ENCODE data around the gene SYNPO2. TPM values are rescaled to one million over a fixed set of nuclear protein-coding genes. Genes with fewer than 3 reads are reported as not detected.
A peak's percentile ranks its signal among the peaks of the same experiment; 100 is the strongest.
"Not testable (repeated sequence)": the region's sequence is repeated elsewhere in the genome, so short reads cannot be mapped to it uniquely, and the experiment has no call there.

SYNPO2 gene
- total RNA-seq, 2 donors from 2014 or later = 960 to 1,079 TPM

DNA sequence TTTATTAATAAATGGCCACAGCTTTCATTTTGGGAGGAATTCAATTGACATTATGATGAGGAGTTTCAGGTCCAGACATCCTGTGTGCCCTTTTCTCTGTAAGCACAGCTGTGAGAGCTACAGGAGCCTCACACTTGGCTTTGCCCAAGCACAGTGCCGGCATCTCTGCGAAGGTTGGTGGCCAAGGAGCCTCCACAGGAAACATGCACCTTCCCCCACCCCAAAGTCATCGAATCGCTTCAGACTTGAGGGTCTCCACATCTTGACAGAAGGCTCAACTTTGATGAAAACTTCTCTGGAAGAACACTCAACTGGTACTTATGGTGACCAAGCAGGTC is 100.0 kb downstream of the SYNPO2 start:
- intact Hi-C loops (cut with DNase I) = loop anchor here (10.0 kb wide), 3 partner anchors 116 to 296 kb away; partner anchors contain the start of gene MYOZ2 (in 1 of the 2)
- no peak for DNase-seq (ENCODE audit: low spot score)

DNA sequence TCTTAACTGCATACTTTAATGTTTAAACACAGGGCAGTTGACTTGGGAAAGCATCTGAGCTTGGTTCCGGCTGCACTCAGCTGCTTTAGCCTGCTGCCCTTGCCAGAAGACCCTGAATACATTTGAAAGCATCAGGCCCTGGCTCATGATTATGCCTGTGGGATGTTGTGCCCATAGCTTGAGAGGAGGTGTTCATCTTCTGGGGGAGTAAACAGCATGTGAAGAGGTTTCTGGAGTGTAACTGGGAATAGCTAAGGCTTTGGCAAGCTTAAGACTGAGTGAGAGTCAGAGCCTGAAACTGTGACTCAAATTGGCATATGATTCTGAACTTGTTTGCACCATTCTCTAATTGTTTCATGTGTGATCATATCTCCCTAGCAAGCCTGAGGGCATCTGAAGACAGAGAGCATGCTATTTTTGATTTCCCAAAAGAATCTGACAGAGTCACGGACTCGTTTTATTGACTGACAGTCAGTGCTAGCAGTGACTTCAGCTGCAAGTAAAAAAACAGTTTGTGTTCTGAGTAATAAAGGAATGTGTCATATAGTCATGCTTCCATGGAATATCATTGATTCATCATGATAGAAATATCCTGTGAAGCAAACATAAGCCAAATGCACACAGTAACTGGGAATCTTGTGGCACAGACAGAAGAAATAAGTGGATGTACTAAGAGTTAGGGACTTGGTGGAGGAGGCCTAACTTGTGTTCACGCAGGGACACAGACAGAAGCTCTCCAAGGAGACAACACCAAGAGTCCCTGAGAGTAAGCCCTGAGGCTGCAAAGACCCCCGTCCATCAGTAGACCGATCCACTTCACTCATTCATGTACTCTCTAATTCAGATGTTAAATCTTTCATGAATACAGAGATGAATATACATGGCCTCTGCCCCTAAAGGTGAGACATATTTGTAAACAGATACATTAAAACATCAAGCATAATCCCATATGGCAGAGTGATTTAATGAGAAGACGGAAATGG is 100.7 kb downstream of the SYNPO2 start:
- intact Hi-C loops (cut with DNase I) = loop anchor here (5.0 to 10.0 kb wide), 4 partner anchors 43 to 295 kb away; partner anchors contain the start of gene MYOZ2 (in 1 of the 2)
- DNase-seq (ENCODE audit: low spot score) = no peak

DNA sequence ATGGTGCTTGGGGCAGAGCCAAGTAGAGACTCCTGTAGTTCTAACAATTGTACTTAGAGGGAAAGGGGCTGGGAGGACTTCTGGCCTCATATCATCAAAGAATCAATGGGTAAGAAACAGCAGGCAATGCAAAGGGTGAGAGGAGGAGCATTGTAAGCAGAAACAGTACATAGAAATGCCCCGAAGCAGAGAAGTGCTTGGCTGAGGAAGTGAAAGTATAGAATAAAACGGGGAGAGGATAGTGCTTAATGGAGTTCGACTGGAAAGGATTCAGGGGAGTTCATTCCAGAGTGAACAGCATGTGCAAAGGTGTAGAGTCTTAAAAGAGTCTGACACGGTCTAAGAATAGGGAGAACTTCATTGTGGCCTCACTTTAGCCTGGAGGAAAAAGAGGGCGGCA is 103.0 kb downstream of the SYNPO2 start:
- intact Hi-C loops (cut with DNase I) = loop anchor here in 1 of 2 donors (5.0 kb wide), 1 partner anchor 41 kb away; no protein-coding TSS in a partner anchor
- DNase-seq (ENCODE audit: low spot score) = no peak

DNA sequence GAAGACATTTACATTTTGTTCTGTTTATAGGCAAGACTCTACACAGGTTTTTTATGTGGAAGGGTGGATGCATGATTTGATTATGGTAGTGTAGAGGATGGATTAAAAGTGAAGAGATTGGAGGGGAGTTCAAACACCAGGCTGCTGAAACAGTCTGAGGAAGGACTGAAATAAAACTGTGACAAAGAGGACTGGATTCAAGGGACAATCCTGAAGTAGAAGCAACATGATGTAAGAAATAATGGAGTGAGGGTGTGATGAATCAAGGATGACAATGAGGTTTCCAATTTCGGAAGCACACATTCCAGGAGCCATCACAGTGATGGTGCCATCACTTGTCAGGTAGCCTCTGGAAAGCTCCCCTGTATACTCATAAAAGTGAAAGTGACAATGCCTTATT is 103.5 kb downstream of the SYNPO2 start:
- DNase-seq (ENCODE audit: low spot score) = no peak
- intact Hi-C loops (cut with DNase I) = loop anchor here in 1 of 2 donors (5.0 kb wide), 1 partner anchor 40 kb away; no protein-coding TSS in a partner anchor

DNA sequence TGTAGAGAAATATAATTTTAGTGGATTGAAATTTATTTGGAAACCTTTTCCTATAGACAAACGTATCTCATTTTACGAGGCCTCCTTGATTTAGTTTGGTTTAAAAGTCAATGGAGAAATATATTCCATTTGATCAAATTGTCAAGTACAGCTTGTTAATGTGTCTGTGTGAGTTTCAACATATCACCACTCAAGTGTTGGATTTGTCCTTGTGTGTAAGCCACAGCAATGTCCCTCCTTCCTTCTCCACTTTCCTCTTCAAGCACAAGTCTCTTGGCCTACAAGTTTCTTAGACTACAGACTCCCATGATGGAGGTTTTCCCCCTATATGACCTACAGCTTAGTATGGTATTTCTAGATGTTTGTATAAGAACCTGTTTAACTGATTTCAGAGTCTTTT is 104.7 kb downstream of the SYNPO2 start:
- no peak for DNase-seq (ENCODE audit: low spot score)
- intact Hi-C loops (cut with DNase I) = loop anchor here in 1 of 2 donors (5.0 kb wide), 1 partner anchor 39 kb away; no protein-coding TSS in a partner anchor

DNA sequence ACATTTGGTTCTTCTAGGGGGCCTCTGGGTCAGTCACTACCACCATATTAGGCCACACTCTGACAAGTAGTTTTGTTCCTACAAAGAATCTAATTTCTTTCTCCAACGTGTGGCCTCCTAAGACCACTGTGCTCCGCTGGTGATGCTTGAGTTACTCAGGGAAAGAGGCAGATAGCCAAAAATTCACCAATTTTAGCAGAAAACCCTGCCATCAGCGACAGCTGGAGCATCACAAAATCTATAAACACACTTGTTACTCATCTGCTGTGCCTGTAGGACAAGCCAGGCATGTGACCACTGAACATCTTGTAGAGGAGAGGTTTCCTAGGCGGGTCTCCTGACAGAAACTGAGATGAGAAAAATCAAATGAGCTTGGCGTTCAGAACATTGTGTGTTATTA is 105.4 kb downstream of the SYNPO2 start:
- DNase-seq (ENCODE audit: low spot score) = no peak
- intact Hi-C loops (cut with DNase I) = loop anchor here in 1 of 2 donors (5.0 kb wide), 1 partner anchor 38 kb away; no protein-coding TSS in a partner anchor

DNA sequence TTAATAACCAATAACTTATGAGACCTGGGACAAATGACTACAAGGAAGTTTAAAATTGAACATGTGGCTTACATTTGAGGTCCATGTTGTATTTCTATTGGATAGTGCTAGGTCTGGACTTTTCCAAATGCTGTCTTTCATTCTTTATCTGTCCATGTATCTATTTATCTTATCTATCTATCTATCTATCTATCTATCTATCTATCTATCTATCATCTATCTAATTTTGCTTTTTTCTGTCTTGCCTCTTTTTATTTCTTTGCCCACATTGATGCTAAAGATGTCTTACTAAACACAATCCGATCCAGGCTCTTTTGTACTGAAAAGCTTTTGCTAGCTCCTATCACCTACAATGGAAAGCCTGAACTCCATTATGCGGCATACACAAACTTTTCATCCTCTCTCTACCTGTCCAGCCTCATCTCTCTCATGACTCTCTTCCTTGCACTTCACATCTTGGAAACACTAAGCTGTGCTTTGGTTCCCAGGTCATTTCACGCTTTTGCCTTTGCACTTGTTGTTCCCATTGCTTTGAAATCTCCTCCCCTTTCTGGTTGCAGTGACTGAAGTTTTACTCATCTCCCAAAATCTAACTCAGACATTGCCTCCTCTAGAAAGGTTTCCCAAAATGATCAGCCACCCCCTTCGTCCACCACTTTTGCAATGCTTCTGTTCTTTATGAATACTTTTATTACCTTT is 107.2 kb downstream of the SYNPO2 start:
- intact Hi-C loops (cut with DNase I) = no loop called here
- no peak for DNase-seq (ENCODE audit: low spot score)

DNA sequence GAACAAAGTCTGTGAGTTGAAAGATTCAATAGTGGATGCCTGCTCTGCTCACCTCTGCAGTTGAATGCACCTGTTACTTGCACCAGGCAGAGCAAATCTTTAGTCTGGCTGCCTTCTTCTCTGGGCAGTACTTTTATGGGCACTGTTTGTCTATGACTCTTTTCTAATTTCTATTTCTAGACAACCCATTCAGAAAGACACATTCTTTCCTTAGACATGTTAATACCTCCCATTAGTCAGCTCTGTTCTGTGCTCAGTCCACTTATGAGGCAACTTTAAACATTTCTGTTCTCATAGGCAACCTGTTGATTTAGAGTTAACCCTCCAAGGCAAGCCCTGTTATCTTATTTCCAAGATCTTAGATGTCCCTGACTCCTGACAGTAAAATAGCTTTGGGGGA is 108.9 kb downstream of the SYNPO2 start:
- intact Hi-C loops (cut with DNase I) = no loop called here
- DNase-seq (ENCODE audit: low spot score) = no peak

DNA sequence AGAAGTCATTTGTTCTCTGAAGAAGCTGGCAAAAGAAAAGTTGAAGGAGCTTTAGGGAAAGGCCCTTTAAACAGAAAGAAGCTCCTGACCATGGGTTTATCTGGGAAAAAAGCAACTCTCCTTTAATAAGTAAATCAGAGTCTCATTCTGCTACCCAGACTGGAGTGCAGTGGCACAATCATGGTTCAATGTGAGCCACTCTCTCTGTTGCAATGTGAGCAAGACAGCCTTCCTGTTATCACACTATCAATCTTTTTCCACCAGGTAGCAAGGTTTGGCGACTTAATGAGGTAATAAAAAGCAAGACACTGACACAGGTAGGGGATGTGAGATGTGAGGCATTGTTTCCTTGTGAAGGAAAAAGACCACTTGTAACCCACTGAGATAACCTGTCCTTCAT is 111.3 kb downstream of the SYNPO2 start:
- intact Hi-C loops (cut with DNase I) = no loop called here
- no peak for DNase-seq (ENCODE audit: low spot score)

DNA sequence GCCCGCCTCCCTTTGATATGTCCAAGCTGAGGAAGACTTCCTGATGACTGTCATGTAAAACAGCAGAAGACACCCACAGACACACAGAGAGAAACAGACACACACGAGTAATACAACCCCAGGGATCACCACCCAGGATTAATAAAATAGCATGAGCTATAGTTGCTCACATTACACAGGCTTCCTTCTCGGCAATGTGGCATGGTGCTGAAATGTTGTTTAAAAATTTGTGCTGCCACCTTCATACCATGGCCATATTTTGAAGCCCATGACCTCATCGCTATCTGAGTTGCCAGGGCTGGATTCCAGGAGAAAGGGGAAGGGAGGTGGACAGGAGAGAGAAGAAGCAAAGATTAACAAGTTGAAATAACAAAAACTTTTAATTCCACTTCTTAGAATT is 111.7 kb downstream of the SYNPO2 start:
- intact Hi-C loops (cut with DNase I) = no loop called here
- no peak for DNase-seq (ENCODE audit: low spot score)

DNA sequence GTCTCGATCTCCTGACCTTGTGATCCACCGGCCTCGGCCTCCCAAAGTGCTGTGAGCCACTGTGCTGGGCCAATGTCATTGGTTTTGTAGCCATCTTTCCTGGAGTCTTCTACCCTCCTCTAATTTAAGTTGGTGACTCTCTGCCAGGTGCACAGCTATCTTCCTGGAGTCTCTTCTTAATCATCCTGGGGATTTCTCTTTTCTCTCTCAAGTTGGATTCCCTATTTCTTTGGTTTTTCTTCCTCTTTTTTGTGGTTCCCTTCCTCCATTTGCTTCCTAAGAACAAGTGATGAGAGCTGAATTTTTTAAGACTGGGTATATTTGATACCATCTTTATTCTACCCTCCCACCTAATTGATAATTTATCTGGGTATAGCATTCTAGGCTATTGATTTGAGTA is 113.8 kb downstream of the SYNPO2 start:
- intact Hi-C loops (cut with DNase I) = no loop called here

DNA sequence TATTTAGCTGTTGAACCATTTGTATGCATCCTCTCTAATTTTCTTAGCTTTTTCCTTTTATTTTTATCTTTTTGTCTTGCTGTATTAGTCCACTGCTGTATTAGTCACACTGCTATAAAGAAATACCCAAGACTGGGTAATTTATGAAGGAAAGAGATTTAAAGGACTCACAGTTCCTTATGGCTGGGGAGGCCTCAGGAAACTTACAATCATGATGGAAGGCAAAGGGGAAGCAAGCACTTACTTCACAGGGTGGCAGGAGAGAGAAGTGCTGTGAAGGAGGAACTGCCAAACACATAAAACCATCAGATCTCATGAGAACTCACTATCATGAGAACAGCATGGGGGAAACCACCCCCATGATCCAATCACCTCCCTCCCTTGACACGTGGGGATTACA is 114.3 kb downstream of the SYNPO2 start:
- DNase-seq (ENCODE audit: low spot score); intact Hi-C loops (cut with DNase I): not testable (repeated sequence)

More for the DNA sequence above, 113.8 kb downstream of the SYNPO2 start:
- DNase-seq (ENCODE audit: low spot score) = no peak

DNA sequence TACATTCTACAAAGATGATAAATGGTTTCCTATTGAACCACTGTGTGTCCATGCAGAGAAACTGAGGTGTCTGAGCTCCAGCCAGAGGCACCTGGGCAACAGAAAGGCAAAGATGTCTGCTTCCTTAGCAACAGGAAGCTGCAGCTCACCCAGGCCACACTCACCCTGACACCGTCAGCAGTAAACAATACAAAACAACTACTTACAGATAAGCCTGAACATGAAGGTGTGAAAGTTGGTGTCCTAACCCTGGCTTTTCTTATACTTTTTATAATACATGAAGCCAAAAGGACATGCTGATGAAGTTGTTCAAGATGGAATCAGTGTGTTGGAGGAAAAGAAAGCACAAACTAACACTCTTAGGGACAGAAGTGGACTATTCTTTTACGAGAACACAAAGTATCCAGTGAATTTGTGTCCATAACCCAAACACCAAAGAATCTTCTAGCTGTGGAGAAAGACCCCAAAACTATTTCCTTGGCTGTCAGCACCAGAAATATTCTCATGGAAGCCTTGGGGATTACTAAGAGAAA is 117.3 kb downstream of the SYNPO2 start:
- intact Hi-C loops (cut with DNase I) = no loop called here
- no peak for DNase-seq (ENCODE audit: low spot score)

DNA sequence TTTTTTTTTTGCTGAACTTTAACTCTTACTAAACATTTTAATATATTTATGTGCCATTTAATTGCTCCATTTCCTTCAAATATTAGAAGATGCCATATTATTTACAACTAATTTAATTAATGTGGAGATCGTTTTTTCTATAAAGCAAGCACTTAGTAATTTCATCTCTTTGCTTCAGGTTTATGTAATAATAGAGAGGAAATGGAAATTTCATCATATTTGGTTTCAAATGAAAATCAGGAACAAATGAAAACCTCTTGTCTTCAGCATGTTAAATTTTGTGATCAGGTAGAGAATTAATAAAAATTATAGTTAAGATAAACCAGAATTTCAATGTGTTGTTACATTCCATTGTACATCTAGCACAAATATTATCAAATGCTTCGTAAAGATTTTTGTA is 120.1 kb downstream of the SYNPO2 start:
- intact Hi-C loops (cut with DNase I) = no loop called here
- no peak for DNase-seq (ENCODE audit: low spot score)

DNA sequence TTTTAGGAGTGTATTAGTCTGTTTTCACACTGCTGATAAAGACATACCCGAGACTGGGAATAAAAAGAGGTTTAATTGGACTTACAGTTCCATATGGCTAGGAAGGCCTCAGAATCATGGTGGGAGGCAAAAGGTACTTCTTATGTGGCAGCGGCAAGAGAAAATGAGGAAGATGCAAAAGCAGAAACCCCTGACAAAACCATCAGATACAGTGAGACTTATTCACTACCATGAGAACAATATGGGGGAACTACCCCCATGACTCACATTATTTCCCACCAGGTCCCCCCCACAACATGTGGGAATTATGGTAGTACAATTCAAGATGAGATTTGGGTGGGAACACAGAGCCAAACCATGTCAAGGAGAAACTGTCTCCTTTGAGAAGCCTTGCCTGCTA is 121.6 kb downstream of the SYNPO2 start:
- not testable (repeated sequence) for DNase-seq (ENCODE audit: low spot score)

DNA sequence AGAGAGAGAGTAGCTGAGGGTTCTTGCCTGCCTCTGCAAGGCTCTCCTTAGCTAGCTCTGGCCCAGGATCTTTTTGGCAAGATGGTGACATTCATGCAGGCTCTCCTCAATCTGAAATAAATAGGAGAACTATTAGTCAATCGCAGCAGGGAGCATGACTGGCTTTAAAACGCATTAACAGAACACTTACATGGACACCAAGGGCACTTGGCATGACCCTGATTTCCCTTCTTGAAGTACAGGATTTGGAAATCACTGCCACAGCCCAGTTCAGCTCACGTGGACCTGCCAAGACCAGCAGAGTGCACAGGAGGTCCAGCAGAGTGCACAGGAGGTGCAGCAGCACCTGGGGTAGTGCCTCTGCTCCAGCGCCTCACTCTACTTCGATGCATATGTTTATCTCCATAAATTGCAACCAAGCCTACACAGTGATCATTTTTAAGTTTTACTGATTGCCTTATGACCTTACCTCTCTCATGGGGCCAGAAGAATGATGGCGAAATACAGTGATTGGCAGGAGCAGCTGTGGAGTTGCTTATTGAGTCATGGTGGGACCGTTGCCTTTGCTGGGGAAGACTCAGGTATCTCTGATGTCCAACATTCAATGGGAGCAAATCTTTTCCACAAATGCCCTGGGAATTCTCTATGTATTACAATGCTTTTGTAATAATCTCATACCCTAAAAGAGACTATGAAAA is 122.4 kb downstream of the SYNPO2 start:
- peak; percentile 48 for DNase-seq (ENCODE audit: low spot score)
- intact Hi-C loops (cut with DNase I) = no loop called here

More for the DNA sequence above, 121.6 kb downstream of the SYNPO2 start:
- intact Hi-C loops (cut with DNase I) = not testable (repeated sequence)

DNA sequence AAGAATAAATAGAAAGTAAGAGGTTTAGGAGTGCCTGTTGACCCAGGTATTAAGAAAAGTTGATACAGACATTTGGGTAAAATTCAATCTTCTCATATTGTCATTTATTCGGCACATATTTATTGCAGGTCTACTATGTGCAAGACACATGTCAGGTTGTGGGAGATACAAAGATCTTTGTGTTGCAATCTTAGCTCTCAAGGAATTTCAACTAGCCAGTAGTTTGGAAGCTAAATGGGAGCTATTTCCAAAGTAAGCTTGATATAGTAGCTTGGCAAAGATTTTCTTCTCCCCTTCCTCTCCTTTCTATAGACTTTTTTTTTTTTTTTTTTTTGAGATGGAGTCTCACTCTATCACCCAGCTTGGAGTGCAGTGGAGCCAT is 122.9 kb downstream of the SYNPO2 start:
- DNase-seq (ENCODE audit: low spot score) = no peak
- intact Hi-C loops (cut with DNase I) = no loop called here

DNA sequence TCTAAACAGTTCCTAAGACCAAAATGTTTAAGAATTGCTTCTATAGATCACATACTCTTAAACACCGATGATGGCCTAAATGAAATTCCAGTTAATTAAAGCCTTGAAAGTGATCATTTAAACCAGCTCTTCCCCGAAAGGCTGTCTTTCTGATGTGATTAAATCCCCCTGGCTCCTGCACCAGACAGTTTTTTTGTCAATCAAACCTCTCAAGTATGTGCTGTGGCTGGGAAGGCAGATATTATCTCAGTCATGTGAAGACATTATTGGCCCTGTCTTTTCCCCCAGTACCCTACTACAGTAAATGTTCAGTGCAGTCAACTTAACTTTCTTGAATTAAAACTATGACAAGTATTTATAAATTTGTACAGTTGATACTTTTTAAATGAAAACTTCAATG is 126.0 kb downstream of the SYNPO2 start:
- intact Hi-C loops (cut with DNase I) = no loop called here
- no peak for DNase-seq (ENCODE audit: low spot score)

DNA sequence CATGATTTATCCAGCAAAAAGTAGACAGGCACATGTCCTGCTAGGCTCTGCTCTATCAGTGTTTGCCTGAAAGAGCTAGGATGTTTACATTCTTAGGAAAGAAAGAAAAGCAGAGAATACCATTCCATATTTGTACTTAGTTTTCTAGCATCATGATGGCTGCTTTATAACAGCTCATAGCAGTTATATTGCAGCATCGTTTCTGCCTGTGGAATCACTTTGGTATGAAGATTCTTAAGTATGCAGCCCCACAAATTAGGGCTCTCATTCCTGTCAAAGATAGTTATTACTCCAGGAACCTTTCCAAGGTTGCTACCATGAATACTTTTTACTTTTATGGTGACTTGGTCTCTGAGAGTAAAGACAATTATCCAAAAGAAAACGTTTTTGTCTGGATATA is 128.0 kb downstream of the SYNPO2 start:
- no peak for DNase-seq (ENCODE audit: low spot score)
- intact Hi-C loops (cut with DNase I) = no loop called here

All from posterior vena cava (tissue), 2 donors.